HepG2 (cell line): ENCODE data around the gene SP5. TPM values are rescaled to one million over a fixed set of nuclear protein-coding genes. Genes with fewer than 3 reads are reported as not detected.
A peak's percentile ranks its signal among the peaks of the same experiment; 100 is the strongest.

ENCODE experiments used
- AFF4 ChIP-seq: sonication (generic); formaldehyde crosslinking; IDR thresholded peaks from 2 replicates; pipeline ENCODE4 v1.4.0; 2020; ENCODE audit warnings: missing genetic modification reagents
- DMTF1 ChIP-seq: sonication (generic); formaldehyde crosslinking; IDR thresholded peaks from 2 replicates; pipeline ENCODE4 v1.4.0; 2020; ENCODE audit warnings: mild to moderate bottlenecking, missing genetic modification reagents
- E2F2 ChIP-seq: sonication (generic); formaldehyde crosslinking; IDR thresholded peaks from 2 replicates; pipeline ENCODE4 v1.4.0; 2020; ENCODE audit warnings: missing genetic modification reagents, borderline replicate concordance
- E2F5 ChIP-seq: sonication (generic); formaldehyde crosslinking; conservative IDR thresholded peaks from 2 replicates; pipeline ENCODE4 v1.4.0; 2020; ENCODE audit warnings: missing genetic modification reagents
- GABPB1 ChIP-seq: IDR thresholded peaks from 2 replicates; pipeline ENCODE4 v1.6.1; 2016; ENCODE audit warnings: mild to moderate bottlenecking, missing genetic modification reagents, moderate library complexity, missing compliant biosample characterization
- MLLT10 ChIP-seq: sonication (generic); formaldehyde crosslinking; IDR thresholded peaks from 2 replicates; pipeline ENCODE4 v1.4.0; 2020; ENCODE audit warnings: missing genetic modification reagents
- PBX2 ChIP-seq: IDR thresholded peaks from 2 replicates; pipeline ENCODE4 v1.6.1; 2016; ENCODE audit warnings: control low read depth
- SUZ12 ChIP-seq: fragments of 150-350 bp; IDR thresholded peaks from 2 replicates; pipeline ENCODE4 v1.6.1; 2014; ENCODE audit warnings: low read depth, low read length
- TERF1 ChIP-seq: sonication (generic); formaldehyde crosslinking; IDR thresholded peaks from 2 replicates; pipeline ENCODE4 v1.8.0; 2022; ENCODE audit warnings: mild to moderate bottlenecking, missing genetic modification reagents, moderate library complexity
- ZBTB37 ChIP-seq: sonication (generic); formaldehyde crosslinking; IDR thresholded peaks from 2 replicates; pipeline ENCODE4 v1.4.0; 2020; ENCODE audit warnings: mild to moderate bottlenecking, missing genetic modification reagents
- ZFP90 ChIP-seq: sonication (generic); formaldehyde crosslinking; IDR thresholded peaks from 2 replicates; pipeline ENCODE4 v1.8.0; 2022; ENCODE audit warnings: missing genetic modification reagents, mild to moderate bottlenecking, inconsistent platforms, borderline replicate concordance
- ZNF446 ChIP-seq: sonication (generic); formaldehyde crosslinking; IDR thresholded peaks from 2 replicates; pipeline ENCODE4 v1.5.0; 2020; ENCODE audit warnings: mild to moderate bottlenecking, missing genetic modification reagents
- ZNF775 ChIP-seq: sonication (generic); formaldehyde crosslinking; IDR thresholded peaks from 2 replicates; pipeline ENCODE4 v1.4.0; 2020; ENCODE audit warnings: missing genetic modification reagents, mild to moderate bottlenecking, moderate library complexity, borderline replicate concordance
- ZNF782 ChIP-seq: sonication (generic); formaldehyde crosslinking; IDR thresholded peaks from 2 replicates; pipeline ENCODE4 v1.4.0; 2020; ENCODE audit warnings: missing genetic modification reagents, mild to moderate bottlenecking, borderline replicate concordance
- ZNF788 ChIP-seq: sonication (generic); formaldehyde crosslinking; IDR thresholded peaks from 2 replicates; pipeline ENCODE4 v1.5.0; 2020; ENCODE audit warnings: mild to moderate bottlenecking, missing genetic modification reagents, borderline replicate concordance
- polyA plus RNA-seq, 8 experiments: library from polyadenylated mRNA; depleted of rRNA in 3 of 8; stranded (reverse) in 7 of 8; unstranded in 1 of 8; fragments of >200 nt; fragmentation: Illumina TruSeq in 4 of 8; extraction: Trizol in 4 of 8; gene quantifications; 2 replicates each; pipeline versions ENCODE4 v1.2.1 to v1.2.3, GENCODE V29; 2011 to 2016; ENCODE audit warnings: low read depth in 4 of 8, missing spikeins in 1 of 8, mixed read lengths in 1 of 8; ENCODE audit not compliant: insufficient read depth in 1 of 8
- total RNA-seq, 5 experiments: library from RNA; depleted of rRNA; stranded (reverse); fragments of >200 nt; fragmentation: Illumina TruSeq; extraction: Trizol; gene quantifications; 2 replicates each; pipeline ENCODE4 v1.2.3, GENCODE V29; 2016; ENCODE audit warnings: low read depth in 1 of 5

The SP5 gene
- total and polyA plus RNA-seq, 2 of the 13 experiments (the other 11 are each of a cell fraction or from before 2014, with no cell fraction given): 50.8 to 119 TPM

GRCh38 chr2:170712653-170713542, 2.2 kb upstream of the SP5 start (continued):
- TF ChIP-seq PBX2 (no peak), GABPB1 (CRISPR knock-in tag) (no peak), SUZ12 (no peak), ZNF782 (CRISPR knock-in tag) (no peak), ZBTB37 (CRISPR knock-in tag) (no peak), MLLT10 (CRISPR knock-in tag) (0 out of 2 replicates have a peak, but pooled peaks have one; percentile 40), ZFP90 (CRISPR knock-in tag) (no peak), ZNF775 (CRISPR knock-in tag) (no peak), ZNF788 (CRISPR knock-in tag) (no peak; the same call in 1 of the 2 replicates), E2F5 (CRISPR knock-in tag) (no peak; the same call in 1 of the 2 replicates), TERF1 (CRISPR knock-in tag) (no peak), E2F2 (CRISPR knock-in tag) (no peak), ZNF446 (CRISPR knock-in tag) (no peak), DMTF1 (CRISPR knock-in tag) (no peak), AFF4 (CRISPR knock-in tag) (peak; percentile 4; the same call in 1 of the 2 replicates)
